IPS-18a (cell line): ENCODE measurements around the gene PIGBOS1.
"Not testable (repeated sequence)": the region's sequence is repeated elsewhere in the genome, so short reads cannot be mapped to it uniquely, and the experiment has no call there.

Experiments used
- H3K27ac ChIP-seq: one replicate; pipeline ENCODE4 v1.5.1; 2013; ENCODE audit warnings: low read length
- H3K27me3 ChIP-seq: one replicate; pipeline ENCODE4 v1.6.1; 2013; ENCODE audit warnings: mild to moderate bottlenecking, low read length; ENCODE audit not compliant: control insufficient read depth, insufficient read depth
- H3K36me3 ChIP-seq: one replicate; pipeline ENCODE4 v1.6.1; 2013; ENCODE audit warnings: low read depth, low read length; ENCODE audit not compliant: control insufficient read depth
- H3K4me1 ChIP-seq: one replicate; pipeline ENCODE4 v1.6.1; 2013; ENCODE audit warnings: low read depth, low read length; ENCODE audit not compliant: control insufficient read depth
- H3K4me3 ChIP-seq: one replicate; pipeline ENCODE4 v1.5.1; 2013; ENCODE audit warnings: low read length
- H3K9ac ChIP-seq: one replicate; pipeline ENCODE4 v1.6.1; 2013; ENCODE audit warnings: mild to moderate bottlenecking, low read length, moderate library complexity
- H3K9me3 ChIP-seq: one replicate; pipeline ENCODE4 v1.6.1; 2013; ENCODE audit warnings: low read depth, low read length; ENCODE audit not compliant: control insufficient read depth

The PIGBOS1 gene

GRCh38 chr15:55290528-55291057 lies 28.3 kb downstream of the PIGBOS1 start:
- Histone ChIP-seq H3K27me3 (peaks cover 8% of the 10 kb centered on the region), H3K4me1 (peaks cover 9% of the 10 kb centered on the region), H3K4me3 (peak overlapping the region; percentile 93), H3K9ac (peak overlapping the region; percentile 58), H3K27ac (no peak overlapping the region), H3K9me3 (no peaks in the 10 kb centered on the region), H3K36me3 (no peaks in the 10 kb centered on the region)

GRCh38 chr15:55289746-55290527 lies 29.0 kb downstream of the PIGBOS1 start, which contains the start of gene RAB27A:
RAB27A (minus strand) TSS chr15:55289813; CDS start chr15:55234934, 54,879 bp downstream.
- Histone ChIP-seq H3K4me1 (peaks cover 9% of the 10 kb centered on the region), H3K27me3 (peaks cover 8% of the 10 kb centered on the region), H3K36me3 (no peaks in the 10 kb centered on the region), H3K27ac (no peak within 1 kb of the TSS), H3K4me3 (peak within 1 kb of the TSS; percentile 93), H3K9ac (peak within 1 kb of the TSS; percentile 58), H3K9me3 (no peaks in the 10 kb centered on the region)

- Histone ChIP-seq H3K4me3 (peak overlapping the region; percentile 93), H3K27ac (no peak overlapping the region), H3K36me3 (no peaks in the 10 kb centered on the region), H3K9ac (peak overlapping the region; percentile 58), H3K4me1 (peaks cover 16% of the 10 kb centered on the region), H3K27me3 (peaks cover 8% of the 10 kb centered on the region), H3K9me3 (no peaks in the 10 kb centered on the region)
These were observed 29.7 kb downstream of the PIGBOS1 start for GRCh38 chr15:55289011-55289745.

GRCh38 chr15:55288006-55288717 lies 30.8 kb downstream of the PIGBOS1 start:
- H3K27me3 ChIP-seq, result peaks cover 8% of the 10 kb centered on the region
- H3K4me3 ChIP-seq, result no peak overlapping the region
- H3K9ac ChIP-seq, result no peak overlapping the region
- H3K36me3 ChIP-seq, result no peaks in the 10 kb centered on the region
- H3K9me3 ChIP-seq, result no peaks in the 10 kb centered on the region
- no peak overlapping the region for H3K27ac ChIP-seq
- peaks cover 16% of the 10 kb centered on the region for H3K4me1 ChIP-seq

GRCh38 chr15:55286442-55287189 lies 32.3 kb downstream of the PIGBOS1 start:
- H3K9me3 ChIP-seq, H3K36me3 ChIP-seq, H3K27me3 ChIP-seq, H3K27ac ChIP-seq, H3K9ac ChIP-seq, H3K4me3 ChIP-seq: not testable (repeated sequence)
- peaks cover 16% of the 10 kb centered on the region for H3K4me1 ChIP-seq

- Histone ChIP-seq H3K9ac (no peak overlapping the region), H3K9me3 (no peaks in the 10 kb centered on the region), H3K36me3 (no peaks in the 10 kb centered on the region)
These were observed 34.5 kb downstream of the PIGBOS1 start for GRCh38 chr15:55284426-55284825.

GRCh38 chr15:55283379-55284147 lies 35.4 kb downstream of the PIGBOS1 start:
- Histone ChIP-seq H3K36me3 (no peaks in the 10 kb centered on the region), H3K9me3 (no peaks in the 10 kb centered on the region), H3K27me3 (peaks cover under 1% of the 10 kb centered on the region), H3K9ac (no peak overlapping the region), H3K4me3 (no peak overlapping the region), H3K4me1 (peaks cover 7% of the 10 kb centered on the region), H3K27ac (no peak overlapping the region)

More at GRCh38 chr15:55284426-55284825, 34.5 kb downstream of the PIGBOS1 start:
- Histone ChIP-seq H3K4me1 (peaks cover 13% of the 10 kb centered on the region), H3K27ac (no peak overlapping the region), H3K4me3 (no peak overlapping the region), H3K27me3 (peaks cover 8% of the 10 kb centered on the region)

- Histone ChIP-seq H3K9ac (no peak overlapping the region), H3K9me3 (no peaks in the 10 kb centered on the region), H3K27ac (no peak overlapping the region), H3K27me3 (no peaks in the 10 kb centered on the region), H3K4me3 (no peak overlapping the region), H3K4me1 (peaks cover 7% of the 10 kb centered on the region), H3K36me3 (no peaks in the 10 kb centered on the region)
These were observed 36.6 kb downstream of the PIGBOS1 start for GRCh38 chr15:55282284-55282833.

GRCh38 chr15:55281517-55282228 lies 37.2 kb downstream of the PIGBOS1 start:
- Histone ChIP-seq H3K9ac (no peak overlapping the region), H3K36me3 (no peaks in the 10 kb centered on the region), H3K27me3 (no peaks in the 10 kb centered on the region), H3K9me3 (no peaks in the 10 kb centered on the region), H3K4me3 (no peak overlapping the region), H3K27ac (no peak overlapping the region), H3K4me1 (peaks cover 7% of the 10 kb centered on the region)

GRCh38 chr15:55280589-55280988 lies 38.3 kb downstream of the PIGBOS1 start:
- not testable (repeated sequence) for H3K36me3 ChIP-seq, H3K4me3 ChIP-seq, H3K27ac ChIP-seq, H3K4me1 ChIP-seq, H3K9me3 ChIP-seq, H3K27me3 ChIP-seq, H3K9ac ChIP-seq
